ENCODE data around the gene C2orf69.

DNA sequence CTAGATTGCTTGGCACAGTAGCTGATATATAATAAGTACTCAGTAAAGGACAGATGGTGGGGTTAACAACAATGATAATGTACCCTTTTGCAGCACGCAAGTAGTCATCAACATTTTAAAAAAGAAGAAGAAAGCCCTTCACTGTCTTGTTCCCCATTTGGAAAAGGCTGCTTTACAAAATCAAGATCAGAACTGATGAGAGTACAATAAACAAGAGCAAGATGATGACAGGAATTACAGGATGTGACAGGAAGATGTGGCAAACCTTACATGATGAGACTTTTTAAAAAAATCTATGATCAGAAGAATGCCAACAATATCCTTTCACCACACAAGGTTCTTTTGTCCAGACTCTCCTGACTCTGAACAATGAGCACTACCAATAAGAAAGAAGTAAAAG is 35.1 kb downstream of the C2orf69 start:
- TF ChIP-seq CTCF (IDR thresholded peaks at IDR 0.05; ENCODE audit: poor library complexity) (no peak), EZH2 (IDR thresholded peaks at IDR 0.05; ENCODE audit: borderline replicate concordance) (no peak)
